Measurements from ENCODE around the gene CDC42BPB. TPM values are rescaled to one million over a fixed set of nuclear protein-coding genes. Genes with fewer than 3 reads are reported as not detected.
A peak's percentile ranks its signal among the peaks of the same experiment; 100 is the strongest.

The CDC42BPB gene
- total and polyA plus RNA-seq, 8 donors = 73.4 to 91.4 (median 79.5) TPM

- TF ChIP-seq, protein P1, sequence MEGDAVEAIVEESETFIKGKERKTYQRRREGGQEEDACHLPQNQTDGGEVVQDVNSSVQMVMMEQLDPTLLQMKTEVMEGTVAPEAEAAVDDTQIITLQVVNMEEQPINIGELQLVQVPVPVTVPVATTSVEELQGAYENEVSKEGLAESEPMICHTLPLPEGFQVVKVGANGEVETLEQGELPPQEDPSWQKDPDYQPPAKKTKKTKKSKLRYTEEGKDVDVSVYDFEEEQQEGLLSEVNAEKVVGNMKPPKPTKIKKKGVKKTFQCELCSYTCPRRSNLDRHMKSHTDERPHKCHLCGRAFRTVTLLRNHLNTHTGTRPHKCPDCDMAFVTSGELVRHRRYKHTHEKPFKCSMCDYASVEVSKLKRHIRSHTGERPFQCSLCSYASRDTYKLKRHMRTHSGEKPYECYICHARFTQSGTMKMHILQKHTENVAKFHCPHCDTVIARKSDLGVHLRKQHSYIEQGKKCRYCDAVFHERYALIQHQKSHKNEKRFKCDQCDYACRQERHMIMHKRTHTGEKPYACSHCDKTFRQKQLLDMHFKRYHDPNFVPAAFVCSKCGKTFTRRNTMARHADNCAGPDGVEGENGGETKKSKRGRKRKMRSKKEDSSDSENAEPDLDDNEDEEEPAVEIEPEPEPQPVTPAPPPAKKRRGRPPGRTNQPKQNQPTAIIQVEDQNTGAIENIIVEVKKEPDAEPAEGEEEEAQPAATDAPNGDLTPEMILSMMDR (IDR thresholded peaks at IDR 0.05) = no peak
- Histone ChIP-seq H3K36me3 (peaks cover 0 to 92% of the 10 kb centered on the region in 2 donors), H3K27me3 (no peaks in the 10 kb centered on the region), H3K9me3 (no peaks in the 10 kb centered on the region), H3K4me1 (peaks cover 0 to 4% of the 10 kb centered on the region in 2 donors), H3K27ac (no peak overlapping the region), H3K4me3 (no peak overlapping the region)
- no peak for ATAC-seq
- DNase-seq = peak in 1 of 4 donors; percentile 52
- intact Hi-C loops (cut with DNase I) = no loop called here
These were observed 106.3 kb downstream of the CDC42BPB start for GRCh38 chr14:102951034-102951433.

DNA sequence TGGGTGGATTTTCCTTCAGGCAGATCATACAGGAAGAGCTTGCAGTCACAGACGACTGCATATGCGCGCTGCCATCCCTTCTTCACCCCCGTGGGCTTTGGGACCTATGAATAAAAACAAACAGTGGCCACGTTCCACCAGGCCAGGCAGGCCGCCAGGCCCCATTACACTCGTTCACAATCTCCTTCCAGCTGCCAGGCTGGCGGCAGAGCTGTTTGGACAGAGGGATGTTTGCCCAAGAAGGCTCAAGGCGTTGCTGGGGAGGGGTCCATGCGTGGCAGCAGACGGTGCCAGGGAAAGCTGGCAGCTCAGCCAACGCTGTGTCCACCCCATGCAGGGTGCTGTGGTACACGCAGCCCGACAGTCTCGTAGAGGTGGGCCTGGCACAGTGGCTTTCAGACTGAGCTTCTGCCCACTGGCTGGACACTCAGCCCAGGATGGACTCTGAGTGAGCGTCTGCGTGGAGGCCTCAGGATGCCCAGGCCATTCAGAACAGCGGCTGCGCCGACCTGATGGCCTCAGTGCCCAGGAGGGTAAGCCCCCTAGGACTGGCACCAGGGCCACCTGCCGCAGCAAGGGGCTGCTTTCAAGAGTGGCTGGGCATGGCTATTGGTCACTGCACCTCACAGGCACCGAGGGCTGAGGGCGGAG is 107.4 kb downstream of the CDC42BPB start:
- peak in 2 of 4 donors; percentile 22 to 68 for DNase-seq
- H3K36me3 ChIP-seq = peaks cover 0 to 93% of the 10 kb centered on the region in 2 donors
- peak; percentile 11 for ATAC-seq

DNA sequence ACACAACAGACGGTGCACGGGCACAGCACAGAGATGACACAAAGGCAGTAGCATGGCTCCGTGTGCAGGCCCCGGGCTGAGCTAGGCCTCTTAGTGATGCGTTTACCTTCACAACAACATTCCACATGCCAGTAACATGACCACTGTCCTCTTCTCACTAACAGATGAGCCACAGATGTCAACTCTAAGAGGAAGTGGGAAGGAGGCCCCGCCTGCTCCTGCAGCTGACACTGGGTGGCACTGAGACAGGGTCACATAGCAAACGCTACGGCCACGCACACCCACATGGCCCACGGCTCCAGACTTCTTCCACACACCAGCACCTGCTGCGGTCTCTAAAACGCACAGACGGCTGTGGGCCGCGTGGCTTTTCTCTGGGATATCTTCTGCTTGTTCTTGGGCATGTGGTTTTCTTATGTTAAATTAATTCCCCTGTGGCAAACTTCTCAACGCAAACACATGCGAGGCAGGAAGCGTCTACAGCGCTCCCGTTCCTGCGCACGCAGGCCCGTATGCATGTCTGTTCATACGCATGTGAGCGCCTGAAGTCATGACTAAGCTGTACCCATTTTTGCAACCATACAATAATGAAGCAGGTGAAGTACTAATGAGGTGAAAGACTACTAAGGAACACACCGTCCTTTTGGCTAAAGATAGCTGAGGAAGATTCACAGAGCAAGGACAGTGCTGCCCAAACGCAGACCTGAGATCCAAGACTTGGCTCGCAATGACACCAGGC is 108.1 kb downstream of the CDC42BPB start:
- H3K27ac ChIP-seq = no peak overlapping the region
- H3K4me1 ChIP-seq = peaks cover 0 to 4% of the 10 kb centered on the region in 2 donors
- no peaks in the 10 kb centered on the region for H3K9me3 ChIP-seq
- intact Hi-C loops (cut with DNase I) = no loop called here
- no peak overlapping the region for H3K4me3 ChIP-seq
- peaks cover 0 to 93% of the 10 kb centered on the region in 2 donors for H3K36me3 ChIP-seq
- DNase-seq = peak in 1 of 4 donors; percentile 67
- TF ChIP-seq, protein P1 (IDR thresholded peaks at IDR 0.05) = no peak
- peak; percentile 22 for ATAC-seq
- no peaks in the 10 kb centered on the region for H3K27me3 ChIP-seq

More for the DNA sequence above, 107.4 kb downstream of the CDC42BPB start:
- H3K4me1 ChIP-seq = peaks cover 0 to 4% of the 10 kb centered on the region in 2 donors
- no peaks in the 10 kb centered on the region for H3K9me3 ChIP-seq
- no peak overlapping the region for H3K4me3 ChIP-seq
- TF ChIP-seq, protein P1 (IDR thresholded peaks at IDR 0.05) = no peak
- H3K27ac ChIP-seq = no peak overlapping the region
- H3K27me3 ChIP-seq = no peaks in the 10 kb centered on the region
- intact Hi-C loops (cut with DNase I) = no loop called here

DNA sequence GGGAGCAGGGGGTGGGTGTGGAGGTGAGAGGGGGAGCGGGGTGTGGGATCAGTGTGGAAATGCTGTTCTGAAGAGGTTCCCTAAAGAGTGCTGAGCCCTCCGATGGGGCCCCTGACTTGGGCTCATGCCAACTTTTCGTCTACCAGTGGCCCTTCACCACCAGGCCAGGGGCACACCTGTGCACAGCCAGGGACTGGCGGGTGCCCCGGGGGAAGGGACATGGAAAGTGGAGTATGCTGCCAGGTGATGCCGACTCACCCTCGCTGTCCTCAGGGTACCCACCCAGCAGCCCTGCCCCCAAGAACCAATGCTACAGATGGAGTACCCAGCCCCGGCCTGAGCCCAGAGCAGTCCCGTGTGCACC is 108.7 kb downstream of the CDC42BPB start:
- no peaks in the 10 kb centered on the region for H3K27me3 ChIP-seq
- no peak for DNase-seq
- TF ChIP-seq, protein P1 (IDR thresholded peaks at IDR 0.05) = no peak
- peaks cover 0 to 4% of the 10 kb centered on the region in 2 donors for H3K4me1 ChIP-seq
- no peak overlapping the region for H3K27ac ChIP-seq
- no peaks in the 10 kb centered on the region for H3K9me3 ChIP-seq
- peaks cover 0 to 93% of the 10 kb centered on the region in 2 donors for H3K36me3 ChIP-seq
- intact Hi-C loops (cut with DNase I) = no loop called here
- ATAC-seq = no peak
- no peak overlapping the region for H3K4me3 ChIP-seq

Measured in left lung (tissue), 10 donors.